ENCODE results near the gene DHRS13.

Gene DHRS13, protein sequence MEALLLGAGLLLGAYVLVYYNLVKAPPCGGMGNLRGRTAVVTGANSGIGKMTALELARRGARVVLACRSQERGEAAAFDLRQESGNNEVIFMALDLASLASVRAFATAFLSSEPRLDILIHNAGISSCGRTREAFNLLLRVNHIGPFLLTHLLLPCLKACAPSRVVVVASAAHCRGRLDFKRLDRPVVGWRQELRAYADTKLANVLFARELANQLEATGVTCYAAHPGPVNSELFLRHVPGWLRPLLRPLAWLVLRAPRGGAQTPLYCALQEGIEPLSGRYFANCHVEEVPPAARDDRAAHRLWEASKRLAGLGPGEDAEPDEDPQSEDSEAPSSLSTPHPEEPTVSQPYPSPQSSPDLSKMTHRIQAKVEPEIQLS

GRCh38 chr17:28902819-28903545 is at the start of gene DHRS13:
Gene DHRS13 (minus strand): TSS chr17:28903079. CDS start chr17:28902944, 135 bp downstream.
- DNase-seq, result peak; percentile 84

DNA sequence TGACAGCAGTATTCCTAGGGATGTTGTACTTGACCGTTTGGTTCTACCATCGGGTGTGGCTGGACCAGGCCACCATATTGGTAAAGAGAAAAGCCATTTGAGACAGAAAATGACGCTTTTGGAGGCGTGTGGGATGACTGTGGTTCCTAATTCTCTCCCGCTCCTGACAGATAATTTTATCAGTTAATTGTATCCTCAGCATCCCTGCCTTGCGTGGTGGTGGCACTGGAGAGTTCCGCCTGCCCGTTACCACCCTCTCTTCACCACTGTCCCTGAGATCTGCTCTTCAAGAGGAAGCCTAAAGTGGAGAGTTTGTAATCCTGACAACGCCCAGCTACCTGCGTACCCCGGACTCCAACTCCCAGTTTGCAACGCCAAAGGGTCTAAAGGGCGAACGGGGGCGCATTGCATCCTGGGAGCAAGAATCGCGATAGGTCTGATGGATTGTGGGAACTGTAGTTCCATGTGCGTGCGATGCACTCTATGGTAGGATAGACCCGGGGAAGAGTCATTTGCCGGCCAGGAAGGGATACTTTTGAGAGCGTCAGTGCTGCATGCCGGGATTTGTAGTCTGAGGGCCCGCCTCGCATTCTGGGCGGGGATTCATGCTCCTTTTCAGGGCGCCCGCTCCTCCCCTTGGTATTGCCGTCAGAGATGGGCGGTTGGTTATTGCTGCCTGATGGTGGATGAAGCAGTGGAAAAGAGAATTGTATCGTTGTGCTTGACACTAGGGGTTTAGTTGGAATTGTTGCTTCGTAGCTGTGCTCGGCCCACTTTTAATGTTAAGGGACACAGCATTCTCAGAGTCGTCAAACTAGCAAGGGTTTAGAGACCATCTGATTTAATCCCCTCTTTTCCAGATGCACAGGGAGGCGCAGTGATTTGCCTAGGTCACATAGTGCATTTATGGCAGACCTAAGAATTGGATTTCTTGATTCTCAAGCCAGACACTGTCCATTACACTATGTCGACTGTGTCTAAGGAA is 49.4 kb upstream of the DHRS13 start:
- DNase-seq, result peak; percentile 99

GRCh38 chr17:28951428-28951990 is 48.6 kb upstream of the DHRS13 start, which contains the start of gene PHF12:
Gene PHF12 (minus strand): TSS chr17:28951518. CDS start chr17:28950960, 558 bp downstream.
- peak; percentile 99 for DNase-seq

- DNase-seq, result no peak
Measured at GRCh38 chr17:28950752-28951427, 48.0 kb upstream of the DHRS13 start.

GRCh38 chr17:28950017-28950751 is 47.3 kb upstream of the DHRS13 start:
- peak; percentile 10 for DNase-seq

DNA sequence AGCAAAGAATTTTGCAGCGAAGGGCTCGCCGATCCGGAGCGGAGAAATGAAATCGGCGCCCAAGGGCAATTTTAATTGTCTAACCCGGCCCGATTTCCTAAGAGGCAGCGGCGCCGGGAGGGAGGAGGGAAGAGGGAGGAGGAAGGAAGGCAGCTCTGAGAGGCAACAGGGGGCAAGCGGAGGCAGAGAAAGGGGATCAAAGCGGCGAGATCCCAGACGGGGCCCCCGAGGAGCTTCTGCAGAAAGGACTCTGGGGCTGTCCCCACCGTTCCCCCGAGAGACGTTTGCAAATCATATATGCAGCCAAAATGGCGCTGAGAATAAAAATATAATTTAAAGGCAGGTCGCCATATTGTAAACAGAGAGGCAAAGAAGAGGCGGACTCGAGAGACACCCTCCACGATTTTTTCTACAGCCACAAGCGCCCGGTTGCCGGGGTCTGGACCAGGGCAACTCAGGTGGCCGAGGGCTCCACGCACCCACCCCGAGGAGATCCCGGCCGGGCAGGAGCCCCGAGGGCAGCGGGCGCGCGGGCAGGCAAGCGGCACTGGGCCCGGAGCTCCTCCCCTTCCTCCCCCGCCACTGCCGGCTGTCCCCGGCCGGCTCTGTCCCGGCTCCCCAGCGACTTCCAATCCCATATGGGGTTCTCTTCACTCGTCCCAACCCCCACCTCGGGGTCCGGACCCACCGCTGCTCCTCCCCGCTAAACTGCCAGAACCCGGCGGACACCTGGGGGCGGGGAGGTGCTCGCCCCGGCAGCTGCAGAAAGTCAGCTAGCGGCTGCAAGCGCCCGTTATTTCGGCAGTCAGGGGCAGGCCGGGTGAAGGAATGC is 46.5 kb upstream of the DHRS13 start:
- no peak for DNase-seq

DNA sequence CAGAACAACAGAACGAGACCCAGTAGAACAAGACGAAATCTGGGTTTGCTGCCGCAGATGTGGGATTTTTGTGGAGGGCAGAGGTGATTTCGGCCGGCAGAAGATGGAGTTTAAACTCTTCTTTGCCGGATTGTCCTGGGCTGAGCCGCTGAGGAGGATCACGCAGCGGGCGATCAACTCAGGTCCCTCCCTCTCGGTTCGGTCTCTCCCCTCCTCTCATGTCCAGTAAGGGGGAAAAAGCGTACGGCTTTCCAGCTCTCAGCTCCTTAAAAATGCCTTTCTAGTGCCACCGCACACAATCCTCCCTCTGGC is 46.0 kb upstream of the DHRS13 start:
- no peak for DNase-seq

- DNase-seq, result no peak
Measured at GRCh38 chr17:28948342-28948741, 45.5 kb upstream of the DHRS13 start.

- DNase-seq, result no peak
Measured at GRCh38 chr17:28947639-28948038, 44.8 kb upstream of the DHRS13 start.

DNA sequence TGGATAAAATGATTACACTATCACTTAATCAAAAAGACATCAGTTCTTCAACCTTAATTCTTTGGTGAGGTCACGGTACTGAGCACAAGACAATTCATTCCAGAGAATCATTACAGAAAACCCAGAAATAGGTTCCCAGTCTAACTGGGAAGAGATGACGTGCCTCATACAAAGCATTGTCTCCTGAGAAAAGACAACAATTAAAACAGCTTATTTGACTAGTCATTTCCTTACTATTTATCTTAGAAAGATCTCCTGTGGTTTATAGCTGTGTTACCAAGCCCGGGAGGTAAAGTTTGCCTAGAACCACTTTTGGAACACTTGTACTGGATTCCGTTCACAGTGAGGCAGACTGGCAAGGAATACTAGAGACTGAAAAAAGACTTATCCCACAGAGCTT is 43.4 kb upstream of the DHRS13 start:
- DNase-seq, result no peak

DNA sequence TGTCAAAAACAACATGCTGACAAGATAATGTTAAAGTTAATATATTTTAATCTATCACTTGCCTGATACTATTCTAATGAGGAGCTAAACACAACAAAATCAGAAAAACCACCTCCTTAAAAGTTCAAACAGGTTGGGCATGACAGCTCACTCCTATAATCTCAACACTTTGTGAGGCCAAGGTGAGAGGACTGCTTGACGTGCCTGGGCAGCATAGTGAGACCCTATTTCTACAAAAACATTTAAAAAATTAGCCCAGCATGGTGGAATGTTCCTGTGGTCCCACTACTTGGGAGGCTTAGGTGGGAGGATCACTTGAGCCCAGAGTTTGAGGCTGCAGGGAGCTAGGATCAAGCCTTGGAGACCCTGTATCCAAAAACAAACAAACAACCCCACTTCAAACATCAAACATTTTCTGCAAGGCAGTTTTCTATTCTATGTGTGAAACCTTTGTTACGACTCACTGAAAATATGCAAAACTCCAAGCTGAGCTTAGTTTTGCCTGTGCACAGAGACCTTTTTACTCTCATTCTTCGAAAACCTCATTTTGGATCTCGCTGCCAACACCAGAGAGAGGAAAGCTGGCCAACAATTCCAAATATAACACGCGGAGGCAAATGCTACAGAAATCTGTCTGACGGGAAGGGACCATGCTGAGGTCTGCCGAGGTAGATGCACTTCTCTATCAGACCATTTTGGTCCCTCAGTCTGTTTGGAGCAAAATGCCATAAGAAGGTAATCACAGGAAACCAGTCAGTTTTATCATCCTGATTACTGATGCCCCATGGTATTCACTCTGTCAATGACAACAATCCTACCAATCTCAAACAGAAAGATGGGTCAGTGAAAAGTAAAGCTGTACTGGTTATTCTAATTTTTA is 42.2 kb upstream of the DHRS13 start:
- DNase-seq, result no peak

DNA sequence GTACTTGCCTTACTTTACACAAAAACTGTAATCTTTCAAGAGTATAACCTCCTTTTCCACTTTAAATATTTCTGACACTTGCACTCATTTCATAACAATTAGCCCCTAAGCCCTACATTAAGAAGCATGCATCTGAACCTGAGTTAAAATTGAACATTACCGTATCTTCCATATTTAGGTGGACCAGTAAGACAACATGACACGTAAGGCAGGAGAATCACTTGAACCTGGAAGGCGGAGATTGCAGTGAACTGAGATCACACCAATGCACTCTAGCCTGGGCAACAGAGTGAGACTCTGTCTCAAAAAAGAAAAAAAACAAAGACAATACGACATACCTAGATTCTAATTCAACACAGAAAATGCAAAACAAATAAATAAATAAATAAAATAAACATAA is 41.5 kb upstream of the DHRS13 start:
- no peak for DNase-seq

GRCh38 chr17:28942925-28943324 is 40.0 kb upstream of the DHRS13 start:
- no peak for DNase-seq

DNA sequence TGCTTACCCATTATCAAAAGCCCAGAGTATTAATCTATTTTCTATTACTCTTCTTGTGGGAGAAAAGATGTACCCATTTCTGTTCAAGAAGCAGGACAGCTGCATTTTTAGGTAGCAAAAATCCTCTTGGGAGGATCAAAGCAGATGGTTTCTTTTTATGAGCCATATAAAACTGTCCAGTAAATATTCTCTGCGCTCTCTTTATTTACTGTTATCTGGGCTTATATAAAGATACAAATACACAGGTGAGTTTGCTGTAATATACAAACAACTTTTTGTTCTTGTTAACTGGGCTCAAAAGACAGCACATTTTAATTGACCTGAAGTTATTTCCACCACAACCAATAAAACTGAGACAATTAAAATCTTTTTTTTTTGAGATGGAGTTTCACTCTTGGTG is 38.4 kb upstream of the DHRS13 start:
- DNase-seq, result no peak

- no peak for DNase-seq
Measured at GRCh38 chr17:28940675-28941074, 37.8 kb upstream of the DHRS13 start.

DNA sequence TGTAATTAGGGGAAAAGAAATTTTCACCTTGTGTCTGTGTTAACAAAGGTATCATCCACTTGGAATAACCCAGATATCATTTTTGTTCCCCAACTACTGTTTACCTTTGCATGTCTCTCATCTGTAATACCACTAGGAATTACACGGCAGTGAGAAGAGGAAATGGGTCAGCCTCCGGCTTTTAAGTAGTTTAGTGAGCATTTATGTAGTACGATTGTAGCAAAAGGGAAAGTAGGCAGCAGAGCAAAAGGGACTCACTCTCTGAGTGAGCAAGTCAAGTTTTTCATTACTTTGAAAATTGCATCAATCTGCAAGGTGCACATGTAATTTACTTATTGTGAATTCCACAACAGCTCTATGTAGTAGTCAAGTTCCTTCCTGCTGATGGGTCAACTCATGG is 37.3 kb upstream of the DHRS13 start:
- DNase-seq, result no peak

GRCh38 chr17:28938552-28938951 is 35.7 kb upstream of the DHRS13 start:
- DNase-seq, result no peak

- DNase-seq, result no peak
Measured at GRCh38 chr17:28937044-28937729, 34.3 kb upstream of the DHRS13 start.
